Transverse colon (tissue), 4 donors: ENCODE results near the gene PPP1R3A. TPM values are rescaled to one million over a fixed set of nuclear protein-coding genes. Genes with fewer than 3 reads are reported as not detected.

Experiments
- DNase-seq: peaks from one replicate; pipeline ENCODE4 v3.0.0-alpha.2; 2019
- H3K27ac ChIP-seq, 4 donors: fragments of 200-600 bp; sonication (generic); 2 replicates each; pipeline ENCODE4 v1.5.1; 2016 to 2018; ENCODE audit warnings: inconsistent platforms in 4 of 4
- H3K27me3 ChIP-seq: fragments of 200-600 bp; sonication (generic); 2 replicates; pipeline ENCODE4 v1.5.1; 2017; ENCODE audit warnings: inconsistent platforms
- H3K36me3 ChIP-seq, 4 donors: fragments of 200-600 bp; sonication (generic); 2 replicates each; pipeline ENCODE4 v1.5.1; 2017 to 2019; ENCODE audit warnings: inconsistent platforms in 4 of 4
- H3K4me1 ChIP-seq, 4 donors: fragments of 200-600 bp; sonication (generic); 2 replicates each; pipeline ENCODE4 v1.5.1; 2017 to 2020; ENCODE audit warnings: inconsistent platforms in 4 of 4
- H3K4me3 ChIP-seq, 4 donors: fragments of 200-600 bp; sonication (generic); 1 replicate in 1 of 4; 2 replicates in 3 of 4; pipeline versions ENCODE4 v1.5.1 to v1.6.1; 2017 to 2019; ENCODE audit warnings: inconsistent platforms in 4 of 4
- H3K9me3 ChIP-seq, 2 donors: fragments of 200-600 bp; sonication (generic); 2 replicates each; pipeline ENCODE4 v1.5.1; 2017 to 2019; ENCODE audit warnings: inconsistent platforms in 2 of 2
- CTCF ChIP-seq, 5 experiments: fragments of 200-600 bp in 3 of 5; fragments of 450-650 bp in 2 of 5; sonication (generic) in 3 of 5; IDR thresholded peaks; 1 replicate in 2 of 5; 2 replicates in 3 of 5; pipeline ENCODE4 v1.5.1; 2016 to 2017; ENCODE audit warnings: antibody characterized with exemption in 5 of 5, inconsistent platforms in 3 of 5, mild to moderate bottlenecking in 2 of 5, moderate library complexity in 1 of 5
- EP300 ChIP-seq: sonication (generic); formaldehyde crosslinking; IDR thresholded peaks from one replicate; pipeline ENCODE4 v1.6.1; 2017; ENCODE audit warnings: antibody characterized with exemption, low read depth
- POLR2A ChIP-seq: fragments of 450-650 bp; IDR thresholded peaks from one replicate; pipeline ENCODE4 v1.6.1; 2016; ENCODE audit warnings: antibody characterized with exemption, mild to moderate bottlenecking, moderate library complexity
- POLR2AphosphoS5 ChIP-seq, 3 donors: sonication (generic); formaldehyde crosslinking; IDR thresholded peaks; one replicate each; pipeline ENCODE4 v1.6.1; 2016; ENCODE audit warnings: antibody characterized with exemption in 3 of 3
- WGBS, 2 donors: methylation state at CpG; one replicate each; pipeline ENCODE4 v1.1.5; 2018; ENCODE audit warnings: low coverage in 1 of 2; 5-methylcytosine and 5-hydroxymethylcytosine counted together
- in situ Hi-C, 4 donors: fragments of 200-750 bp; cut with MboI; loops; one replicate each; pipeline versions ENCODE4 v1.15.0 to v1.15.1; 2017; ENCODE audit warnings: low sequenced_read_pairs in 3 of 4, low pct_ligation_motif_present in 1 of 4, low pct_unique_long_range_greater_than_20kb in 1 of 4
- intact Hi-C: fragments of 100-400 bp; cut with DNase I; formaldehyde crosslinking; loops from one replicate; pipeline ENCODE4 v1.15.1; 2023; ENCODE audit warnings: low total_unique reads
- total RNA-seq, 4 donors: library from RNA; depleted of rRNA; stranded (reverse); fragments of >200 nt; gene quantifications; one replicate each; pipeline ENCODE4 v1.1.0, GENCODE V29; 2016

PPP1R3A gene
- total RNA-seq, 4 donors from 2014 or later = not detected

- no peak for TF ChIP-seq POLR2A
- no peak for TF ChIP-seq POLR2AphosphoS5 (IDR thresholded peaks at IDR 0.05)
- no peak for TF ChIP-seq EP300
- no peak for TF ChIP-seq CTCF (IDR thresholded peaks at IDR 0.05)
- intact Hi-C loops = no loop called here
- WGBS, 2 donors = 27 to 44% methylated on average over 1 of the region's 1 CpG
- Histone ChIP-seq H3K4me3 (no peak overlapping the region), H3K36me3 (no peaks in the 10 kb centered on the region), H3K27ac (no peak overlapping the region), H3K27me3 (no peaks in the 10 kb centered on the region), H3K9me3 (no peaks in the 10 kb centered on the region), H3K4me1 (no peaks in the 10 kb centered on the region)
- in situ Hi-C loops = no loop called here
- no peak for DNase-seq
Measured at GRCh38 chr7:113891828-113892227, 27.0 kb downstream of the PPP1R3A start.

GRCh38 chr7:113891031-113891350 is 27.8 kb downstream of the PPP1R3A start:
- in situ Hi-C loops = no loop called here
- WGBS, 2 donors = 71 to 94% methylated on average over 2 of the region's 2 CpGs

GRCh38 chr7:113890331-113891030 is 28.3 kb downstream of the PPP1R3A start:
- intact Hi-C loops (no loop called here), in situ Hi-C loops (no loop called here)
- no peak overlapping the region for H3K27ac ChIP-seq
- H3K9me3 ChIP-seq = no peaks in the 10 kb centered on the region
- no peaks in the 10 kb centered on the region for H3K36me3 ChIP-seq
- no peaks in the 10 kb centered on the region for H3K27me3 ChIP-seq
- H3K4me1 ChIP-seq = no peaks in the 10 kb centered on the region
- DNase-seq = no peak
- TF ChIP-seq POLR2AphosphoS5 (IDR thresholded peaks at IDR 0.05) (no peak), EP300 (no peak), POLR2A (no peak), CTCF (IDR thresholded peaks at IDR 0.05) (no peak)
- no peak overlapping the region for H3K4me3 ChIP-seq
- 76 to 85% methylated on average over 2 of the region's 2 CpGs for WGBS, 2 donors

More at GRCh38 chr7:113891031-113891350, 27.8 kb downstream of the PPP1R3A start:
- Histone ChIP-seq H3K27ac (no peak overlapping the region), H3K27me3 (no peaks in the 10 kb centered on the region), H3K9me3 (no peaks in the 10 kb centered on the region), H3K4me1 (no peaks in the 10 kb centered on the region), H3K36me3 (no peaks in the 10 kb centered on the region), H3K4me3 (no peak overlapping the region)
- intact Hi-C loops = no loop called here
- DNase-seq = no peak
- no peak for TF ChIP-seq POLR2AphosphoS5 (IDR thresholded peaks at IDR 0.05)
- TF ChIP-seq EP300 = no peak
- no peak for TF ChIP-seq CTCF (IDR thresholded peaks at IDR 0.05)
- TF ChIP-seq POLR2A = no peak

- H3K27ac ChIP-seq = no peak overlapping the region
- no peaks in the 10 kb centered on the region for H3K9me3 ChIP-seq
- no peak for DNase-seq
- no peak for TF ChIP-seq CTCF (IDR thresholded peaks at IDR 0.05)
- TF ChIP-seq EP300 = no peak
- TF ChIP-seq POLR2AphosphoS5 (IDR thresholded peaks at IDR 0.05) = no peak
- TF ChIP-seq POLR2A = no peak
- H3K36me3 ChIP-seq = no peaks in the 10 kb centered on the region
- in situ Hi-C loops (no loop called here), intact Hi-C loops (no loop called here)
- WGBS, 2 donors = 82 to 93% methylated on average over 1 of the region's 1 CpG
- H3K4me3 ChIP-seq = no peak overlapping the region
- no peaks in the 10 kb centered on the region for H3K27me3 ChIP-seq
- no peaks in the 10 kb centered on the region for H3K4me1 ChIP-seq
Measured at GRCh38 chr7:113883096-113883495, 35.7 kb downstream of the PPP1R3A start.
